Stimulated activated CD8-positive, alpha-beta memory T cell treated with anti-CD3 and anti-CD28 coated beads, Interleukin-7, amount 100 ng/mL, for 48 hours (primary cell): ENCODE data around the gene RPS6KB2.

ENCODE experiments used
- DNase-seq, 2 donors: peaks; one replicate each; pipeline ENCODE4 v3.0.0-alpha.2; 2020; ENCODE audit warnings: low read depth in 1 of 2; ENCODE audit errors: extremely low read depth in 1 of 2

RPS6KB2 gene

DNA sequence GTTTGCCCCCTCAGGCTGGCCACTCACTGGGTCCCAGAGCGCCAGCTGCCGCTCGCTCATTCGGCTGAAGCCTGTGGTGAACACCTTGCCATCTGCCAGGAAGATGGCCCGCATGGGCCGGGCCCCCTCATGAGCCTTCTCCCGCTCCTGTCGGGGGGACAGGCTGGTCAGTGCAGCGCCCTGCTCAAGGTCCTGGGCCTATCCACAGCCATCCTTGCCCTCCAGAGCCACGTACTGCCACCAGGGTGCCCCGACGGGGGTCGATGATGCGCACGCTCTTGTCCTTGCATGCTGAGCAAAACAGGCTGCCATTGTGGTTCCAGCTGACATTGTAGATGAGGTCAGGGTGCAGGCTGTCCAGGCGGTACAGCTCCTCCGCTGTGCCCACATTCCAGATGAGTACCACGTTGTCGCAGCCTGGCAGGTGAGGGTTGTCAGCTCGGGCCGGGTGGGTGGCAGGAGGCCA, 12.8 kb downstream of the RPS6KB2 start:
- DNase-seq, result no peak

GRCh38 chr11:67441731-67442351, 13.5 kb downstream of the RPS6KB2 start:
- DNase-seq, result no peak

DNA sequence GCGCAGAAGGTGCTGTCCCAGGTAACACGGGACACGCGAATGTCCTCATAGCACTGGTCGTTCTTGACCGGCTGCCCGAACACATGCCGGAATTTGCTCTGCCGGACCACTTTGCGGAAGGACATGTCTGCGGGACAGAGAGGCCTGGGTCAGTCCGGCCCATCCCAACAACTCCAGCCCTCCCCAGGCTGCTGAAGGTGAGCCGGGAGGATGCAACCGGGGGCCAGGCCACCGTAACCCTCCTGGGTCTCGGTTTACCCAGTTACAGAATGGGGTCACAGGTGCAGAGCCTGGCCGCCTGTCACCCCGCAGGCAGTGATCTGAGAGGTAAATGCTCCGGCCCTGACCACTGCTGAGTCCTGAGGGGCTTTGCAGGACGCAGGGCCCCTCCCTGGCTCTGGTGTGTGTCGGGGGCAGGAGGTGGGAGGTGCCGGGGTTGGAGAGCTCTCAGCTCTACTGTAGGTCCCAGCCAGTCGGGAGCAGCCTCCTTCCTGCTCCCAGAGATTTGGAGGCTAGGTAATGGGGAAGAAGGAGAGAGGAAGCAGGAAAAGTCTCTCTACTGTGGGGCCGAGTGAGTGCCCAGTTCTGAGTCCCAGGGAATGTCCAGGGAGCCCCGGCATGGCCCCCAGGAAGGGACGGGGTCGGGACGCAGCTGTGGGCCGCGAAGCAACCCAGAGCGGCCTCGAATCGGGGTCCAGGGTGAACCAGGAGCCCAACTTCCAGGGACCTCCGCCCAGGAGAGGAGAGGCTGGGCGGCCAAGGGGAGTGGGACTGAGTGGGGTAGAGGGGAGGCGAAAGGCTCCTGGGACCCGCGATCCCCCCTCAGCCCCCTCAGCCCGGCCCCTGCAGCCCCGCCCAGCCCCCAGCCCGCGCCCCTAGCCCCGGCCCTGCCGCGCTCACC, 14.5 kb downstream of the RPS6KB2 start:
- DNase-seq, result no peak

- DNase-seq, result no peak
These were observed 17.2 kb downstream of the RPS6KB2 start for GRCh38 chr11:67445515-67445914.

GRCh38 chr11:67448220-67448609, 19.9 kb downstream of the RPS6KB2 start:
- no peak for DNase-seq

DNA sequence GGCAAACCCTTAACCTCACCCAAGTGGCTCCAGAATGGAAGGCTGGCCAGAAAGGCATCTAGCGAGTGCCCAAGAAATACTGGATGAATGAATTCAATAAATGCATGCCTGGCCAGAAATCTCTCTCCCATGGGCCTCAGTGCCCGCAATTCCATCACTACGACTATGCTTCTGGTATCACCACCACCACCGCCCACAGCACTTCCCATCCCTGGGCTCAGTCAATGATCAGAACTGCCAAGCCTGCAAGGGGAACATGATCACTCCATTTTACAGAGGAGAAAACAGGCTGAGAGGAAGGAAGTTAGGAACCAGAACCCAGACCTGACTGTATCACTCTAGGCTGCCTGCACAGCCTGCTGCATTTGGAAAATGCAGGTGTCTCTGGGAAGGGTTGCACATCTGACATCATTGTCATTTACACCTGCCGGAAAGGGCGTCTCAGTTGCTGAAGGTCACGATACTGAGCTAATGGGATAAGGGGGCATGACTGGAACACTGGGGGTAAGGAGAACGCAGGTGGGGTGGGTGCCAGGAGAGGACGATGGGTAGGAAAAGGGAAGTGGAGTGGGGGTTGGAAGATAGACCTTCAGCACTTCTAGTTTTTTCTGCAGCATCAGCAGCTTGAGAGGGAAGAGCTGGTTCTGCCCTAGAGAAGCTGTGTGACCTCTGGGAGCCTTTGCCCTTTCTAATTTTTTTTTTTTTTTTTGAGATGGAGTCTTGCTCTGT, 21.0 kb downstream of the RPS6KB2 start:
- no peak for DNase-seq

- DNase-seq, result no peak
These were observed 22.7 kb downstream of the RPS6KB2 start for GRCh38 chr11:67450796-67451657.

GRCh38 chr11:67451658-67451976, 23.3 kb downstream of the RPS6KB2 start:
- DNase-seq, result no peak

DNA sequence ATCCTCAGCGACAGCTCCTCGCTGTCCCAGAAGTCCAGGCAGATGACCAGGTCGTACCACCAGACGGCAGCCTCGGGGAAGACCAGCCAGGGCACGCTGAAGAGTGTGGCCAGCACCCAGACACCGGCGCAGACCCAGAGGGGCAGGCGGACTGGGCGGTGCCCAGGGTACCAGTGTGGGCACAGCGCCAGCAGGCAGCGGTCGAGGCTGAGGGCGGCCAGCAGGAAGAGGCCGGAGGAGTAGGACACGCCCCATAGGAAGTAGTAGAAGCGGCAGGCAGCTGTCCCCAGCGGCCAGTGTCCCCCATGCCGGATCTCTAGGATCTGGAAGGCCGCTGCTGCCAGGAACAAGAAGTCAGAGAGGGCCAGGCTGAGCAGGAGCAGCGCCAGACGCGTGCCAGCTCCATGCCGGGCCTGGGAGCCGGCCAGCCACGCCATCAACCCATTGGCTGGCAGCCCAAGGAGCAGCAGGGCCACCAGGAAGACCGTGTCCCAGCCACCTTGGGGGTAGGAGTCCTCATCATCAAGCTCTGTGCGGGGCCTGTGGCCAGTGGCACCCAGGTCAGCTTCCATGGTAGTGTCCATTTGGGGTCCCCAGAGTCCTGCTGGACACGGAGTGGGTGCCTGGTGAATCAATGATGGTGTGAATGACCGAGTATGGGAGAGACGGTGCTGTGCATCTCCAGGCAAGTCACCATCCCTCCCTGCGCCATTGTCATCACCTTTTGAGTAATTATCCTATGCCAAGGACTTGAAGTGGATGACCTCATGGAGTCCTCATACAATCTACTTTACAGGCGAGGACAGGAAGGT, 24.1 kb downstream of the RPS6KB2 start, which contains the start of gene GPR152:
TSS of gene GPR152 (minus strand) at position 589 of the 812 bp plus-strand sequence. CDS start at position 584, 5 bp downstream.
- DNase-seq, result no peak

GRCh38 chr11:67453816-67454732, 25.8 kb downstream of the RPS6KB2 start:
- no peak for DNase-seq

- no peak for DNase-seq
These were observed 26.8 kb downstream of the RPS6KB2 start, which contains the start of gene CABP4 for GRCh38 chr11:67455054-67455453. Gene CABP4 (plus strand): TSS chr11:67455354. CDS start chr11:67455424, 70 bp downstream.

GRCh38 chr11:67456068-67456705, 27.9 kb downstream of the RPS6KB2 start:
- no peak for DNase-seq

DNA sequence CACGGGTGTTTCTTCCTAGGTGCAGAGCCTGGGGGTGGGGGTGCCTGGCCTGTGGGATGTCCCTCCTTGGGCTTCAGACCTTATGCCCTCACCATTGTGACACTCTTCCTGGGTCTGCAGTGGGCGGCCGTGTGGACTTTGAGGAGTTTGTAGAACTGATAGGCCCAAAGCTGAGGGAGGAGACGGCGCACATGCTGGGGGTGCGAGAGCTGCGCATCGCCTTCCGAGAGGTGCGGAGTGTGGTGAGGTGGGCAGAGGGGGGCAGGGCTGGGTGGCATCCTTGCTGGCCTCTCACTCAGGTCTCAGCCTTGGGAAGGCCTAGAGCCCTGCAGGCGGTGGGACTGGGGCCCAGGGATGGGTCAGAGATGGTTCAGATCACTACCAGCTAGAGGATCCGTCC, 29.2 kb downstream of the RPS6KB2 start:
- DNase-seq, result no peak

- DNase-seq, result no peak
These were observed 30.0 kb downstream of the RPS6KB2 start for GRCh38 chr11:67458266-67458665.

DNA sequence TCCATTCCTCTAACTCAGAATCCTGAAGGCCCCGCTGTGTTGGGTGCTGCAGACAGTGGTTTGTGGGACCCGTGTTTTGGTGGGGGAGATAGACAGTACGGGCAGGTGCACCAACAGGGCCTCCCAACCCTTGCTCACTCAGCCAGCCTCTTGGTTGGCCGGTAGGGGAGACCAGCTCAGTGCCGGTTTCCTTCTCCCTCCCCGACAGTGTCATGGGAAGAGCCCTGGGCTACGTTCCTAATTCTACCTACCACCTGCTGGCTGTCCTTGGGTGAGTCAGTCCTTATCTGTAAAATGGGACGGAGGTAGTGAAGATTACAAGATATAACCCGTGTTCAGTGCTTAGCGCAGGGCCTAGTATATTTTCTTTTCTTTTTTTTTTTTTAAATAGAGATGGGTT, 34.9 kb downstream of the RPS6KB2 start:
- DNase-seq, result no peak

DNA sequence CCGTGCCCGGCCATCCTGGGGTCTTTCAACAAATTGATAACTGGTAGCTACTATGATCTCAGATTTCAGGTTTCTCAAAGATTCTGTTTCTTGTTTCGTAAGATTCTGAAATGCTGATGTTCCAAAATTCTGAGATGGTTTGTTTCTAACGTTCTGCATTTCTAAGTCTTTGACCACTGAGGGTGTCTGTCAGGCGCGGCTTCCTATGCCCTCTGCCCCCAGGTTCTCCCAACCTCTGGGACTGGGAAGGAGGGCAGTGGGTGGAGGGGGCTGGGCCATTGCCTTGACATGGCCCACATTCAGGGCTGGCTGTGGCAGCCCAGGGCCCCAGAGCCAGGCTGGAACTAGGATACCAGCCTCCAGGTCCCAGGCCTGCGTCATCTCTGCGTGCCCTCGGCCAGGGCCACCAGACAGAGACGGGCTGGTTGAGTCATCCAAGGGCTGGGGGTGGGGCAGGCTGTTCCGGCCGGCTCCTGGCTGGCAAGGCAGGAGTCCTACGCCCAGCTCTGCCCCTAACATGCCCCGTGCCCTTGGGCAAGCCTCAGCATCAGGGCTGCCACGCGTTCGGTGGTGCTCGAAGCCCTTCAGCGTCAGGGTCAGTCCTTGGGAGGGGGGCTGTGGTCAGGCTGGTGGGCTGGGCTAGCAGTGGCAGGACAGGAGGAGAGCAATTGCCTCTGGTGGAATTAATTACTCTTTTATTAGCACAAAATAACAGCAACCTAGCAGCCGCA, 35.6 kb downstream of the RPS6KB2 start:
- DNase-seq, result no peak

- peak; percentile 84 to 91 for DNase-seq
These were observed 36.3 kb downstream of the RPS6KB2 start for GRCh38 chr11:67464411-67465188.
